Spleen (tissue), 11 donors: ENCODE measurements around the gene UPK1A. TPM values are rescaled to one million over a fixed set of nuclear protein-coding genes. Genes with fewer than 3 reads are reported as not detected.

ENCODE experiments used
- DNase-seq: peaks from one replicate; pipeline ENCODE4 v3.0.0-alpha.2; 2020
- H3K27ac ChIP-seq, 8 donors: fragments of 200-600 bp; sonication (generic) in 7 of 8; 1 replicate in 4 of 8; 2 replicates in 4 of 8; pipeline versions ENCODE4 v1.5.0 to v1.8.0; 2016 to 2021; ENCODE audit warnings: inconsistent platforms in 4 of 8, mild to moderate bottlenecking in 4 of 8, moderate library complexity in 1 of 8
- H3K27me3 ChIP-seq, 7 donors: fragments of 200-600 bp; sonication (generic) in 6 of 7; replicated peaks in 1 of 7; 1 replicate in 4 of 7; 2 replicates in 3 of 7; pipeline versions ENCODE4 v1.5.0 to v1.8.0; 2016 to 2021; ENCODE audit warnings: inconsistent platforms in 3 of 7, mild to moderate bottlenecking in 1 of 7
- H3K36me3 ChIP-seq, 6 donors: fragments of 200-600 bp; sonication (generic) in 5 of 6; 1 replicate in 4 of 6; 2 replicates in 2 of 6; pipeline versions ENCODE4 v1.5.0 to v1.8.0; 2016 to 2021; ENCODE audit warnings: inconsistent platforms in 2 of 6
- H3K4me1 ChIP-seq, 6 donors: fragments of 200-600 bp; sonication (generic) in 5 of 6; 1 replicate in 3 of 6; 2 replicates in 3 of 6; pipeline versions ENCODE4 v1.5.0 to v1.8.0; 2016 to 2021; ENCODE audit warnings: inconsistent platforms in 3 of 6
- H3K4me3 ChIP-seq, 8 donors: fragments of 200-600 bp; sonication (generic) in 7 of 8; 1 replicate in 4 of 8; 2 replicates in 4 of 8; pipeline versions ENCODE4 v1.5.0 to v1.8.0; 2016 to 2021; ENCODE audit warnings: inconsistent platforms in 4 of 8, mild to moderate bottlenecking in 4 of 8, moderate library complexity in 2 of 8
- H3K9me3 ChIP-seq, 8 donors: fragments of 200-600 bp; sonication (generic) in 7 of 8; 1 replicate in 4 of 8; 2 replicates in 4 of 8; pipeline versions ENCODE4 v1.5.0 to v1.8.0; 2016 to 2021; ENCODE audit warnings: inconsistent platforms in 4 of 8
- CTCF ChIP-seq, 11 experiments: fragments of 200-600 bp in 7 of 11; fragments of 450-650 bp in 4 of 11; sonication (generic) in 4 of 11; IDR thresholded peaks in 8 of 11; conservative IDR thresholded peaks in 3 of 11; 1 replicate in 7 of 11; 2 replicates in 4 of 11; pipeline versions ENCODE4 v1.4.0 to v1.8.0; 2016 to 2021; ENCODE audit warnings: antibody characterized with exemption in 11 of 11, inconsistent platforms in 4 of 11, mild to moderate bottlenecking in 1 of 11
- POLR2A ChIP-seq, 3 donors: fragments of 450-650 bp; IDR thresholded peaks; one replicate each; pipeline ENCODE4 v1.5.1; 2017; ENCODE audit warnings: antibody characterized with exemption in 3 of 3, mild to moderate bottlenecking in 1 of 3
- POLR2AphosphoS5 ChIP-seq, 3 donors: sonication (generic); formaldehyde crosslinking; IDR thresholded peaks; one replicate each; pipeline ENCODE4 v1.5.1; 2017; ENCODE audit warnings: antibody characterized with exemption in 3 of 3
- WGBS, 5 donors: extraction: QIAGEN DNeasy Blood & Tissue Kit in 3 of 5; methylation state at CpG; one replicate each; pipeline versions ENCODE4 v1.1.5 to v1.1.7; 2013 to 2018; 5-methylcytosine and 5-hydroxymethylcytosine counted together
- intact Hi-C: fragments of 100-400 bp; cut with DNase I; formaldehyde crosslinking; loops from one replicate; pipeline ENCODE4 v1.15.0; 2023; ENCODE audit warnings: low total_unique reads
- polyA plus RNA-seq, 3 donors: library from polyadenylated mRNA; stranded (reverse); fragments of 200-250 nt; gene quantifications; one replicate each; pipeline ENCODE4 v1.2.1, GENCODE V29; 2013
- total RNA-seq, 7 donors: library from RNA; depleted of rRNA in 3 of 7; stranded (reverse); fragments of >200 nt in 3 of 7; fragmentation: NEBNext Ultra II Directional in 4 of 7; extraction: Animal tissue kit (Norgen Biotek cat#: 25700) in 4 of 7; gene quantifications; one replicate each; pipeline versions ENCODE4 v1.1.0 to v1.2.1, GENCODE V29; 2016 to 2021
- donor health status: healthy with polysubstance abuse.
- donor health status: DM: no; HTN: no; CAD: no; lungs with moderate emphysema.
- donor health status: DM: no; HTN: no; CAD: no.
- donor health status: Bipolar disorder and iron deficiency.
- donor health status: healthy.
- donor health status: DM: no; HTN: no; CAD: no.
- donor health status: DM: yes; HTN: yes; CAD: no.

The UPK1A gene
- total and polyA plus RNA-seq, 10 donors = 0.11 TPM; not detected in 9

GRCh38 chr19:35663981-35664380 is 2.3 kb upstream of the UPK1A start:
- TF ChIP-seq POLR2A (IDR thresholded peaks at IDR 0.05) (no peak), CTCF (IDR thresholded peaks at IDR 0.05 in 8 of 11, conservative IDR thresholded peaks at IDR 0.05 in 3 of 11) (no peak), POLR2AphosphoS5 (IDR thresholded peaks at IDR 0.05) (no peak)

GRCh38 chr19:35665157-35665556 is 1.2 kb upstream of the UPK1A start:
- H3K9me3 ChIP-seq = no peaks in the 10 kb centered on the region
- TF ChIP-seq POLR2AphosphoS5 (IDR thresholded peaks at IDR 0.05) (peak in 1 of 3 donors; percentile 43), CTCF (IDR thresholded peaks at IDR 0.05 in 8 of 11, conservative IDR thresholded peaks at IDR 0.05 in 3 of 11) (no peak)
- H3K27ac ChIP-seq = no peak overlapping the region
- no peaks in the 10 kb centered on the region for H3K4me1 ChIP-seq
- H3K36me3 ChIP-seq = peaks cover 0 to 60% (median 7%) of the 10 kb centered on the region in 6 donors
- no peak for DNase-seq
- H3K27me3 ChIP-seq = peaks cover 0 to 8% (median 0%) of the 10 kb centered on the region in 7 donors
- no peak overlapping the region for H3K4me3 ChIP-seq
- intact Hi-C loops = no loop called here
- 89 to 96% (median 96%) methylated on average over 24 of the region's 24 CpGs for WGBS, 5 donors

More at GRCh38 chr19:35663981-35664380, 2.3 kb upstream of the UPK1A start:
- peaks cover 0 to 72% (median 18%) of the 10 kb centered on the region in 6 donors for H3K36me3 ChIP-seq
- no peak overlapping the region for H3K27ac ChIP-seq
- DNase-seq = no peak
- intact Hi-C loops = no loop called here
- no peaks in the 10 kb centered on the region for H3K27me3 ChIP-seq
- no peaks in the 10 kb centered on the region for H3K9me3 ChIP-seq
- H3K4me3 ChIP-seq = no peak overlapping the region
- no peaks in the 10 kb centered on the region for H3K4me1 ChIP-seq
- WGBS, 5 donors = 74 to 94% (median 90%) methylated on average over 3 of the region's 3 CpGs

- Histone ChIP-seq H3K4me1 (no peaks in the 10 kb centered on the region), H3K4me3 (no peak overlapping the region), H3K36me3 (peaks cover 0 to 56% (median 5%) of the 10 kb centered on the region in 6 donors), H3K27ac (no peak overlapping the region), H3K9me3 (no peaks in the 10 kb centered on the region), H3K27me3 (peaks cover 0 to 9% (median 0%) of the 10 kb centered on the region in 7 donors)
- 80 to 97% (median 91%) methylated on average over 7 of the region's 7 CpGs for WGBS, 5 donors
- intact Hi-C loops = no loop called here
- DNase-seq = no peak
- TF ChIP-seq CTCF (IDR thresholded peaks at IDR 0.05 in 8 of 11, conservative IDR thresholded peaks at IDR 0.05 in 3 of 11) = no peak
- TF ChIP-seq POLR2AphosphoS5 (IDR thresholded peaks at IDR 0.05) = peak in 1 of 3 donors; percentile 38
- no peak for TF ChIP-seq POLR2A (IDR thresholded peaks at IDR 0.05)
Measured at GRCh38 chr19:35665604-35666003, 713 bp upstream of the UPK1A start.

DNA sequence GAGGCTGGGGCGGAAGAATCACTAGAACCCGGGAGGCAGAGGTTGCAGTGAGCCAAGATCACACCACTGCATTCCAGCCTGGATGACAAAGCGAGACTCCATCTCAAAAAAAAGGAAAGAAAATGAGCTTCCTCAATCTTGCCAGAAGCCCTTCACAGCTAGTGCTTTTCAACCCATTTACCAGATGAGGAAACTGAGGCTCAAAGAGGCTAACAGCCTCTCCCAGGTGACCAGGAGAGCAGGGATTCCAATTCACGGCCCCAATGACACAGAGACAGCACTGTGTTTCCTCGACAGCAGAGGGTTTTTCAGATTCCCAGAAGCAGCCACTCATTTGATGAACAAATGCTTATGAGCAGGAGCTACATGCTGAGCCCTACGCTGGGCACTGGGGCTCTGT is 3.2 kb downstream of the UPK1A start:
- Histone ChIP-seq H3K4me3 (no peak overlapping the region), H3K36me3 (peaks cover 0 to 16% (median 2%) of the 10 kb centered on the region in 6 donors), H3K4me1 (peaks cover 0 to 13% (median 9%) of the 10 kb centered on the region in 6 donors), H3K9me3 (no peaks in the 10 kb centered on the region), H3K27ac (no peak overlapping the region), H3K27me3 (peaks cover 0 to 47% (median 19%) of the 10 kb centered on the region in 7 donors)
- intact Hi-C loops = no loop called here
- 72 to 87% (median 76%) methylated on average over 6 of the region's 6 CpGs for WGBS, 5 donors
- DNase-seq = no peak
- no peak for TF ChIP-seq CTCF (IDR thresholded peaks at IDR 0.05 in 8 of 11, conservative IDR thresholded peaks at IDR 0.05 in 3 of 11)
- TF ChIP-seq POLR2A (IDR thresholded peaks at IDR 0.05) = no peak
- no peak for TF ChIP-seq POLR2AphosphoS5 (IDR thresholded peaks at IDR 0.05)
